AG04450 (cell line): ENCODE results near the gene IMP4. TPM values are rescaled to one million over a fixed set of nuclear protein-coding genes. Genes with fewer than 3 reads are reported as not detected.

Experiments used
- CTCF ChIA-PET: fragments of 300-600, 350-600 bp; formaldehyde crosslinking; extraction: SDS; loops from one replicate; lab custom pipeline; 2022; ENCODE audit warnings: antibody characterized with exemption, inconsistent platforms; lab: Charles Lee
- POLR2A ChIA-PET: fragments of 350-600 bp; formaldehyde crosslinking; extraction: SDS; loops from one replicate; lab custom pipeline; 2021; ENCODE audit warnings: antibody characterized with exemption, inconsistent platforms; lab: Yijun Ruan, JAX
- DNase-seq: peaks from one replicate; pipeline ENCODE4 v3.0.0-alpha.2; 2011; ENCODE audit warnings: low read depth, low spot score
- H3K27ac ChIP-seq: one replicate; pipeline ENCODE4 v1.5.1; 2012; ENCODE audit warnings: low read depth, low read length, control low read depth
- H3K27me3 ChIP-seq: one replicate; pipeline ENCODE4 v1.6.0; 2012; ENCODE audit warnings: low read length; ENCODE audit not compliant: control insufficient read depth, insufficient read depth
- H3K4me3 ChIP-seq: 2 replicates; pipeline ENCODE4 v1.5.1; 2011; ENCODE audit warnings: mild to moderate bottlenecking, low read depth, low read length, control low read depth
- H3K9me3 ChIP-seq: 2 replicates; pipeline ENCODE4 v1.5.1; 2012; ENCODE audit warnings: low read length; ENCODE audit not compliant: control insufficient read depth, insufficient read depth
- polyA plus RNA-seq: library from polyadenylated mRNA; depleted of rRNA; stranded (reverse); fragments of >200 nt; gene quantifications from 2 replicates; pipeline ENCODE4 v1.2.3, GENCODE V29; 2011
- TF ChIP-seq, protein P1 (sequence below): IDR thresholded peaks from 2 replicates; pipeline ENCODE4 v1.5.1; 2011; ENCODE audit warnings: low read depth, low read length, control low read depth, inconsistent platforms

The IMP4 gene
- polyA plus RNA-seq, 1 experiment: 51.0 TPM

DNA sequence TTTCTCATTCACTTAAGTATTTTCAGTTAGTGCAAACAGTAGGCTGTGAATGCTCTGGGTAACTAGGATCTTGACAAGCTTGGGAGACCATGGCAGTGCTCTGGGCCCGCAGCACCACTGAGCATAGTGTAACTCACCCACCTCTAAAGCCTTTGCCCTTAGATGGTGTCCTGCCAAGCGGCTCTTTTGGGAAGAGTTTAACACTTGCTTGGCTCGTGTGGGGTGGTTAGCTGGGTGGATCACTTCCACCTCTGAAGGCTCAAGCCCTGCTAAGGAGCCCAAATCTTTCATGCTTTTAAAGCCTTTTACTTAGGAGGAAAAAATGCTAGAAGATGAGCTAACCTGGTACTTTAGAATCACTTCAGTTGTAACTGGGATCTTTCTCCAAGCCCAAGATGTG is 47.1 kb downstream of the IMP4 start:
- Histone ChIP-seq H3K9me3 (no peaks in the 10 kb centered on the region), H3K4me3 (no peak overlapping the region), H3K27ac (no peak overlapping the region), H3K27me3 (no peaks in the 10 kb centered on the region)
- DNase-seq: no peak
- CTCF ChIA-PET: interaction anchor here (0.6 to 4.0 kb wide), 3 partner anchors 17 to 467 kb away, joined by 3 to 29 read pairs (median 3); partner anchors contain the start of gene SMPD4
- POLR2A ChIA-PET: no interaction called here
- TF ChIP-seq, protein P1, sequence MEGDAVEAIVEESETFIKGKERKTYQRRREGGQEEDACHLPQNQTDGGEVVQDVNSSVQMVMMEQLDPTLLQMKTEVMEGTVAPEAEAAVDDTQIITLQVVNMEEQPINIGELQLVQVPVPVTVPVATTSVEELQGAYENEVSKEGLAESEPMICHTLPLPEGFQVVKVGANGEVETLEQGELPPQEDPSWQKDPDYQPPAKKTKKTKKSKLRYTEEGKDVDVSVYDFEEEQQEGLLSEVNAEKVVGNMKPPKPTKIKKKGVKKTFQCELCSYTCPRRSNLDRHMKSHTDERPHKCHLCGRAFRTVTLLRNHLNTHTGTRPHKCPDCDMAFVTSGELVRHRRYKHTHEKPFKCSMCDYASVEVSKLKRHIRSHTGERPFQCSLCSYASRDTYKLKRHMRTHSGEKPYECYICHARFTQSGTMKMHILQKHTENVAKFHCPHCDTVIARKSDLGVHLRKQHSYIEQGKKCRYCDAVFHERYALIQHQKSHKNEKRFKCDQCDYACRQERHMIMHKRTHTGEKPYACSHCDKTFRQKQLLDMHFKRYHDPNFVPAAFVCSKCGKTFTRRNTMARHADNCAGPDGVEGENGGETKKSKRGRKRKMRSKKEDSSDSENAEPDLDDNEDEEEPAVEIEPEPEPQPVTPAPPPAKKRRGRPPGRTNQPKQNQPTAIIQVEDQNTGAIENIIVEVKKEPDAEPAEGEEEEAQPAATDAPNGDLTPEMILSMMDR: no peak

DNA sequence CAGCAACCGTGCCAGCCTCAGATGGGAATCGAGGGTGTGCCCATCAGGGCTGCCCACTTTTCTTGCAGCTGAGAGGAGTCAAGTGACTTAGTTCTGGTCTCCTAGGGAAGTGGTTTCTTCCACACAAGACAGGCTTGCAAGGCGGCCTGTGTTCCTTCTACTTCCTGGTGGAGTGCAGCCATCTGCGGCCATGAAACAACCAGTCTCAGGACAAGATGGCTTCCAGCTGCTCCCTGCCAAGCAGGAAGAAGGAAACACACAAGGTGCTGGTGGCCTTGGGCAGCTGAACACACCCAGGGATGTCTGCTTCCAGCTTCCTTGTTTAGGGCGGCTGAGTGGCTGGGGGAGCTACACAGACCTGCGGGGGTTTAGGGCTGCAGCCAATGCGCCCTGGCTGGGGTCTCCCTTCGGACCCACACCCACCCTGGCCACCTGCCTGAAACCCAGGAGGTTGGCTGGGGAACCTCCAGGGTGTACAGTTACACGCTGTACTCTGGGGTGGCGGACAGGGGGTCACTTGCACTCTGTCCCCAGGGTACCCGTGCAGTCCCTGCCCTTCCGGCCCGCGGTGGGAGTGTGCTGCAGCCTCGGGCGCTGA is 47.9 kb downstream of the IMP4 start:
- Histone ChIP-seq H3K9me3 (no peaks in the 10 kb centered on the region), H3K27me3 (no peaks in the 10 kb centered on the region), H3K4me3 (peak overlapping the region; percentile 75), H3K27ac (peak overlapping the region; percentile 80)
- TF ChIP-seq, protein P1: no peak
- POLR2A ChIA-PET: interaction anchor here (1.0 to 1.4 kb wide), 2 partner anchors 35 to 48 kb away, joined by 4 to 7 read pairs; partner anchors contain the start of genes IMP4 and PTPN18
- DNase-seq: no peak
- CTCF ChIA-PET: interaction anchor here (1.5 to 4.0 kb wide), 2 partner anchors 14 to 17 kb away, joined by 3 to 29 read pairs; no protein-coding TSS in a partner anchor

DNA sequence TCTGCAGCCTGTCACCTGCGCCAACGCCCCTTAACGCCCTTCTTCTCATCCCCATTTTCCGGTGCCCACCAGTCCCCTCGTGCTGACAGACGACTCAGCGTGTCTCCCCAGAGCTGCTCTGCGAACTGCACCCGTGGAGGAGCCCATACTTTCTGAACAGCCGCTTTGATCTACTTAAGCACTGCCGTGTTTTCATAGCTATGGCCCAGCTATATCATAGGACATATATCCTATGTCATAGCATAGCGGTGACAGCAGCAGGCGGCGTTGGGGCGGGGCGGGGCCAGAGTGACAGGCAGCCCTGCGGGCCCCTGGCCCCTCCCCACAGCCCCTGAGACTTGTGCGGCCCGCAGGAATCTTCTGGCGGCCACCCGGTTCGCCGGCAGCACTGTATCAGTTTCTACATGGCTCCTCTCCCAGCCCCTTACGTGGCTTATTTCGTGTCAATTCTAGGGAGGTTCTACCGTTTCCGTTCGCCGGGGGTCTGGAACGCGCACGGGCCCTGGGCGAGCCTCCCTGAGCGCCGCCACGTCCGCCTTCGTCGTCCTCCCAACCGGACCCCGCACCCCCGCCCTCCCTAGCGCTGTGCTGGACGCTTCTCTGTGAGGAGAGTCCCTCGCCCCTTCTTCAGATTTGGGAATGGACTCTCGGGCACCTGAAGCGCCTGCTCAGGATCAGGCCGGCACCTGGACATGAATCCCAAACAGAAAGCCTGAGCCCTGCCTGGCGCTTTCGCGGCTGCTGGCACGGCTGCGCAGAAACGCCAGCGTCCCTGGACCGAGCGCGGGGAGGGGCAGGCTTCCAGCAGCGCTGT is 48.6 kb downstream of the IMP4 start:
- no peaks in the 10 kb centered on the region for H3K9me3 ChIP-seq
- POLR2A ChIA-PET: interaction anchor here (1.0 to 1.4 kb wide), 2 partner anchors 36 to 49 kb away, joined by 4 to 7 read pairs; partner anchors contain the start of genes IMP4 and PTPN18
- peak overlapping the region; percentile 80 for H3K27ac ChIP-seq
- TF ChIP-seq, protein P1: no peak
- CTCF ChIA-PET: interaction anchor here (1.5 to 4.0 kb wide), 2 partner anchors 15 to 18 kb away, joined by 3 to 29 read pairs; no protein-coding TSS in a partner anchor
- peak overlapping the region; percentile 75 for H3K4me3 ChIP-seq
- DNase-seq: no peak
- H3K27me3 ChIP-seq: no peaks in the 10 kb centered on the region

DNA sequence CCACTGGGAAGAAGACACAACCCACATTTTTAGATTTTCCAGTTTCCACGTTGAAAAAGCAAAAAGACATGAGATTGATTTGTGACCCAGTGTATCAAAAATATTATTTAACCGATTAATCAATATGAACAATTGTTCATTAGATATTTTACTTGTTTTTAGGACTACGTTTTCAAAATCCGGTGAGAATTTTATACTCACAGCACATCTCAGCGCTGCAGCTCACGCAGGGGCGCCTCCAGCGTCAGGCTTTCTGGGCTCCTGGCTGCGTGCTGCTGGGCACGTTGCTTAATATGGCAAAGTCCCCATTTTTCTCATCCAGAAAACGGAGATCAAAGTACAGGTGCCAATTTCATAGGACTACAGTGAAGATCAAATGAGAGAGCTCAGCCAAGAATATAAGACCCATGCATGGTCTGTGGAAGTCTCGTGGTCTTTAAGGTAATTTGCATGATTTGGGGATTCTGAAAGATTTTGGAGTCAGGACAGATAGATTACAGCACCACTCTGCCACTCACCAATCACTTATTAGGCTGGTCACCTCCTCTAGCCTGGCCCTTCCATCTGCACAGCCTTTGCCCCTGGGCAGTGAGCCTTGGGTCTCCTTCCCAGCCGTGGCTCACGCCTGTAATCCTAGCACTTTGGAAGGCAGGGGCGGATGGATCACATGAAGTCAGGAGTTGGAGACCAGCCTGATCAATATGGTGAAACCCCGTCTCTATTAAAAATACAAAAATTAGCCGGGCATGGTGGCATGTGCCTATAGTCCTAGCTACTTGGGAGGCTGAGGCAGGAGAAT is 49.4 kb downstream of the IMP4 start:
- Histone ChIP-seq H3K9me3 (no peaks in the 10 kb centered on the region), H3K27me3 (no peaks in the 10 kb centered on the region), H3K4me3 (peak overlapping the region; percentile 75), H3K27ac (peak overlapping the region; percentile 80)
- TF ChIP-seq, protein P1: peak; percentile 25; the same call in 1 of the 2 replicates
- ChIA-PET POLR2A (no interaction called here), CTCF (interaction anchor here (1.5 kb wide), 1 partner anchor 15 kb away, joined by 3 read pairs; no protein-coding TSS in a partner anchor)
- no peak for DNase-seq
